ENCODE measurements around the gene IL1RAPL2. TPM values are rescaled to one million over a fixed set of nuclear protein-coding genes. Genes with fewer than 3 reads are reported as not detected.

The IL1RAPL2 gene
- total RNA-seq, 2 experiments from 2014 or later = not detected

DNA sequence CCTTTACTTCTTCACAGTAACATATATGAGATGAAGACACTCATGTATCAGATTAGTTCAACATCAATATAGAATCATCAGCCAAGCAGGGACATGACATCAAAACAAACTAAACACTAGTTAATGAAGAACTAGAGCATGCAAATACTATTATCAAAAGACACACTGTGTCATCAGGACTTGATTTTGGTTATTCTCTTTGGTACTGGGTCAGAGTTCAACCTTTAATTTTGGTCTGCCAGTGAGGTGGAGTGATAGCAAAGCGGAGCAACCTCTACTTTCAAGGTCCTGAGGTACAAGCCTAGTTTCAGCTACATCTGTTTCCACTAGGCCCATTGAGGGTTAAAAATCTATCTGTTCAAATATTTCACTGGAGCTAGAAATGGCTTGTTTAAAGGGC is 584.0 kb downstream of the IL1RAPL2 start:
- CTCF ChIA-PET = no interaction called here
- POLR2A ChIA-PET = no interaction called here
- Mint-ChIP-seq H3K27ac (no peak overlapping the region), H3K4me3 (no peak overlapping the region), H3K9me3 (ENCODE audit: insufficient read depth) (no peaks in the 10 kb centered on the region), H3K4me1 (ENCODE audit: low read depth) (no peaks in the 10 kb centered on the region), H3K27me3 (ENCODE audit: low read depth) (no peaks in the 10 kb centered on the region), H3K36me3 (ENCODE audit: low read depth) (no peaks in the 10 kb centered on the region)
- ATAC-seq (no peak), DNase-seq (no peak)

DNA sequence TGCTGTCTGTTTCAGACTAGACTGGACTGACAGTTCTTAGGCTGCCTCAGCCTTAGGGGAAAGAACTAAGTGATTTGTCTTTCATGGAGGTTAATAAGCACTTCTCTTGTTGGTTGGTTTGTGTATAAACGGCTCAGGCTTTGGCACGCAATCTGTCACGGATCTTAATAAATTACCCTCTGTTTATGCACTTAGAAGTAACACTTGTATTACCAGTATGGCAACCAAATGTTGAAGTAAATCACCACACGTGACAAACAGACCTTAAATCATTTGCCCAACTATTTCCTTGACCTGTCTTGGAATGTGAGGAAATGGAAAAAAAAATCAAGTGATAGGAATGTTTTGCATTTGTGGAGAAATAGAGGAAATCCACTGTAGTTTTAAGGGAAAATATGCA is 584.6 kb downstream of the IL1RAPL2 start:
- no peaks in the 10 kb centered on the region for H3K27me3 Mint-ChIP-seq (ENCODE audit: low read depth)
- H3K9me3 Mint-ChIP-seq (ENCODE audit: insufficient read depth) = no peaks in the 10 kb centered on the region
- ATAC-seq (no peak), DNase-seq (no peak)
- ChIA-PET CTCF (no interaction called here), POLR2A (no interaction called here)
- H3K27ac Mint-ChIP-seq = no peak overlapping the region
- no peaks in the 10 kb centered on the region for H3K4me1 Mint-ChIP-seq (ENCODE audit: low read depth)
- H3K4me3 Mint-ChIP-seq = no peak overlapping the region
- H3K36me3 Mint-ChIP-seq (ENCODE audit: low read depth) = no peaks in the 10 kb centered on the region

DNA sequence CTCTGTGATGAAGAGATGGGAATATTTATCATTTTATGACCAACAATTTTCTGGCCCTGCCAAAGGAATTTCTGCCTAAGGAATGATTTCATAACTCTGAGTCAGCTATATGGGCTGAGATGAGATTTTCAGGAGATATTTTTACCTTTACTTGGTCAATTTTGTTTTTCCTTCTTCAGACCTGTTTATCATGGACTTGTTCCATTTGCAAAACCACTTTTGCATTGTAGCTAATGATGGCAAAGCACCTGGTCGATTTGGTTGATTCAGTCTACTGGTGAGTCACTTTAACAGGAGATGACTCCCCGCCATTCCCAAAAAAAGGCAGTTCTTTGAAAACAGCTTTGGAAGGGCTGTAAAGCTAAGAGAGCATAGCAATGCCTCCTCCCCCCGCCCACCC is 601.2 kb downstream of the IL1RAPL2 start:
- no peak overlapping the region for H3K27ac Mint-ChIP-seq
- DNase-seq = no peak
- H3K4me3 Mint-ChIP-seq = no peak overlapping the region

DNA sequence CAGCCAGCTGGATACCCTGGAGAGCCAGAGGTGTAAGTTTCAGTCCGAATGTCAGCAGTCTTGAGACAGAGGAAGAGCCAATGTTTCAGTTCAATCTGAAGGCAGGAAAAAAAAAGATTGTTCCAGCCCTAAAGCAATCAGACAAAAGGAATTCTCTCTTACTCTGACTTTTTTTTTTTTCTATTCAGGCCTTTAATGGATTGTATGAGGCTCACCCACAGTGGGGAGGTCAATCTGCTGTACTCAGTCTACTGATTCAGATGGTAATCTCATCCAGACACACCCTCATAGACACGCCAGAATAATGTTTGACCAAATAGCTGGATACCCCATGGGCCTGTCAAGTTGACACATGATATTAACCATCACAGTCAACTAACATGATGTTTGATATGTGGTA is 602.6 kb downstream of the IL1RAPL2 start:
- Mint-ChIP-seq H3K27me3 (ENCODE audit: low read depth) (no peaks in the 10 kb centered on the region), H3K27ac (no peak overlapping the region), H3K4me1 (ENCODE audit: low read depth) (no peaks in the 10 kb centered on the region), H3K4me3 (no peak overlapping the region), H3K9me3 (ENCODE audit: insufficient read depth) (no peaks in the 10 kb centered on the region), H3K36me3 (ENCODE audit: low read depth) (no peaks in the 10 kb centered on the region)
- ATAC-seq (no peak), DNase-seq (no peak)
- ChIA-PET POLR2A (no interaction called here), CTCF (no interaction called here)

More for the DNA sequence above, 601.2 kb downstream of the IL1RAPL2 start:
- no peaks in the 10 kb centered on the region for H3K4me1 Mint-ChIP-seq (ENCODE audit: low read depth)
- ChIA-PET POLR2A (no interaction called here), CTCF (no interaction called here)
- no peaks in the 10 kb centered on the region for H3K27me3 Mint-ChIP-seq (ENCODE audit: low read depth)
- H3K9me3 Mint-ChIP-seq (ENCODE audit: insufficient read depth) = no peaks in the 10 kb centered on the region
- no peak for ATAC-seq
- no peaks in the 10 kb centered on the region for H3K36me3 Mint-ChIP-seq (ENCODE audit: low read depth)

DNA sequence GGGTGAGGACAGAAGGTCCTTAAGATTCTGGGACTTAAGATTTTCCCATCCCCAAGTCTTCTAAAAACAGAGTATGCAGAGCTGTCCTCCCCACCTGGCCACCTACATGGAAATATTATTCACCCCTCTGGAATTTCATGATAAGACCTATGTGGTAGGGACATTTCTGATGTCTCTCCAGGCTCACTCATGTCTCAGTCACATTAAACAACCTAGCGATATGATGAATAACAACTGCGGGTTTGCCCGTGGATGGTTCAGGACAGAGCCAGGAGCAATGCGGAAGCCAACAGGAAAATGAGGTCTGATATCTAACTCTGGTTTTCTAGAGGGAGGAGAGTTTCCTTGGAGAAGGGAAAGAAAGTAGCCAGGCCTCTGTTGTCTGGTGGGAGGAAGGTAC is 607.1 kb downstream of the IL1RAPL2 start:
- Mint-ChIP-seq H3K4me1 (ENCODE audit: low read depth) (no peaks in the 10 kb centered on the region), H3K27ac (no peak overlapping the region), H3K9me3 (ENCODE audit: insufficient read depth) (no peaks in the 10 kb centered on the region), H3K27me3 (ENCODE audit: low read depth) (no peaks in the 10 kb centered on the region), H3K36me3 (ENCODE audit: low read depth) (no peaks in the 10 kb centered on the region), H3K4me3 (no peak overlapping the region)
- ATAC-seq (no peak), DNase-seq (no peak)
- CTCF ChIA-PET = no interaction called here
- POLR2A ChIA-PET = no interaction called here

DNA sequence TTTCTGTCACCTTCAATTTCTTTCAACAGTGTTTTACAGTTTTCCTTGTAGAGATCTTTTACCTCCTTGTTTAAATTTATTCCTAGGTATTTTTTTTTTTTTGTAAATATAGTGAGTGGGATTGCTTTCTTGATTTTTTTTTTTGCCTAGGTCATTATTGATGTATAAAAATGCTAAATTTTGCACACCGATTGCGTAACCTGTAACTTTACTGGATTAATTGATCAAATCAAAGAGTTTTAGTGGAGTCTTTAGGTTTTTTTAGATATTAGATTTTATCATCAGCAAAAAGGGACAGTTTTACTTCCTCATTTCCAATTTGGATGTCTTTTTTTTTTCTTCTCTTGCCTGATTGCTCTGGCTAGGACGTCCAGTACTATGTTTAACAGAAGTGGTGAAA is 613.6 kb downstream of the IL1RAPL2 start:
- ChIA-PET CTCF (no interaction called here), POLR2A (no interaction called here)
- ATAC-seq (no peak), DNase-seq (no peak)
- H3K36me3 Mint-ChIP-seq (ENCODE audit: low read depth) = no peaks in the 10 kb centered on the region
- H3K27me3 Mint-ChIP-seq (ENCODE audit: low read depth) = no peaks in the 10 kb centered on the region
- H3K4me3 Mint-ChIP-seq = no peak overlapping the region
- H3K9me3 Mint-ChIP-seq (ENCODE audit: insufficient read depth) = no peaks in the 10 kb centered on the region
- no peak overlapping the region for H3K27ac Mint-ChIP-seq
- H3K4me1 Mint-ChIP-seq (ENCODE audit: low read depth) = no peaks in the 10 kb centered on the region

DNA sequence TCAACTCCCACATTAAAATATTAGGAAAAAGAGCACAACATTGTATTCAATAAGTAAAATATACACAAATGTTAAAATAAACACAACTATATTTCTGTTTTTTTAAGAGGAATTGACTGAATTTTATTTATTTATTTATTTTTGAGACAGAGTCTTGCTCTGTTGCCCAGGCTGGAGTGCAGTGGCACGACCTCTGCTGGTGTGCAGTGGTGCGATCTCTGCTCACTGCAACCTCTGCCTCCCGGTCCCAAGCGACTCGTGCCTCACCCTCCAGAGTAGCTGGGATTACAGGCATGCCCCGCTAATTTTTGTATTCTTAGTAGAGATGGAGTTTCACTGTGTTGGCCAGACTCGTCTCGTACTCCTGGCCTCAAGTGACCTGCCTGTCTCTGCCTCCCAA is 623.1 kb downstream of the IL1RAPL2 start:
- H3K4me1 Mint-ChIP-seq (ENCODE audit: low read depth) = no peaks in the 10 kb centered on the region
- no peaks in the 10 kb centered on the region for H3K27me3 Mint-ChIP-seq (ENCODE audit: low read depth)
- ATAC-seq (no peak), DNase-seq (no peak)
- H3K27ac Mint-ChIP-seq = no peak overlapping the region
- ChIA-PET CTCF (no interaction called here), POLR2A (no interaction called here)
- no peak overlapping the region for H3K4me3 Mint-ChIP-seq
- H3K9me3 Mint-ChIP-seq (ENCODE audit: insufficient read depth) = no peaks in the 10 kb centered on the region
- H3K36me3 Mint-ChIP-seq (ENCODE audit: low read depth) = no peaks in the 10 kb centered on the region

DNA sequence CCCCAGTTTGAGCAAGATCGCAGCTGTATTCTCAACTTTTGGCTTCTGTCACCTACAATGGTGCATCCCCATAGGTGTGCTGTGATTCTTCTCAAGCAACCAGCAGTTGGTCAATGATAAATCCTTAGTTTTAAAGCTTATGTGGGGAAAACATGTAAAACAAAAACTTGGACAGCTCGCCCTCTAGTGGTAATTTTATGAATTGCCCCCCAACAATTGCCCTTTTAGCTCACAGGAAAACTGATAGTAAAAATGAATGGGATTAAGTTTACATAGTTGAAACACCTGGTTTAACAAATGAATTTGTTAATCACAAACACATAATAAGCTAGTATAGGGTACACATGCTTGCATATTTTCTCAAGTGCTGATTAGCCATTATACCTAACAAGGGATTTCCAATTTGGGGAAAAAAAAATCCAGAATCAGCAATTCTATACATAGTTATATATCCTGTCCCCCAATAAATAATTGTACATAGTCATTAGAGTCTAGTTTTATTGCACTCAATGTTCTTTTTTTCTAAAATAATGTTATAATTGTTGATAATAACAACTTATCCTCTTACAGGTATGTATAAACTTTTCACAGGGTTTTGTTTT is 624.4 kb downstream of the IL1RAPL2 start:
- CTCF ChIA-PET = interaction anchor here (1.0 to 1.1 kb wide), 3 partner anchors 20 to 37 kb away, joined by 3 to 4 read pairs (median 3); no protein-coding TSS in a partner anchor
- H3K27me3 Mint-ChIP-seq (ENCODE audit: low read depth) = no peaks in the 10 kb centered on the region
- ATAC-seq = no peak
- no peaks in the 10 kb centered on the region for H3K9me3 Mint-ChIP-seq (ENCODE audit: insufficient read depth)
- H3K36me3 Mint-ChIP-seq (ENCODE audit: low read depth) = no peaks in the 10 kb centered on the region
- H3K4me3 Mint-ChIP-seq = no peak overlapping the region
- no peak overlapping the region for H3K27ac Mint-ChIP-seq
- POLR2A ChIA-PET = no interaction called here
- H3K4me1 Mint-ChIP-seq (ENCODE audit: low read depth) = no peaks in the 10 kb centered on the region
- peak; percentile 23 for DNase-seq

DNA sequence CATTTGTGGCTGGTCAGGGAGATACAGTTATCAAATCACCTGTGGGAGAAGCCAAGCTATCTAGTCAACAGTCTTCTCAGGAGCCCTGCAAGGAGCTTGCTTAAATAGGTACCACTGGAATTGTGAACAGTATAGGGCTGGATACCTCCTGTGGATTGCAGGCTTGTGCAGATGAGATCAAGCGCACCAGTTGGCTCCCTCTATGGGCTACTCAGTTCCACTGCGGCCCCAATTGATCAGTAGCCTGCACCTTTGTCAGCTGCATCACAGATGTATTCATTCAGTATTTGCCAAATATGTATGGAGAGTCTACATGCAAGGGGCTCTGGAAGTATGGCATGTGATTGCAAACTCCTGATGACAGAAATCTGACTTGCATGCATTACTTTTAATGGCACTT is 625.9 kb downstream of the IL1RAPL2 start:
- Mint-ChIP-seq H3K9me3 (ENCODE audit: insufficient read depth) (no peaks in the 10 kb centered on the region), H3K27ac (no peak overlapping the region), H3K4me3 (no peak overlapping the region), H3K4me1 (ENCODE audit: low read depth) (no peaks in the 10 kb centered on the region), H3K27me3 (ENCODE audit: low read depth) (no peaks in the 10 kb centered on the region), H3K36me3 (ENCODE audit: low read depth) (no peaks in the 10 kb centered on the region)
- POLR2A ChIA-PET = no interaction called here
- ATAC-seq = no peak
- DNase-seq = no peak
- CTCF ChIA-PET = interaction anchor here (0.6 kb wide), 1 partner anchor 16 kb away, joined by 3 read pairs; no protein-coding TSS in a partner anchor

DNA sequence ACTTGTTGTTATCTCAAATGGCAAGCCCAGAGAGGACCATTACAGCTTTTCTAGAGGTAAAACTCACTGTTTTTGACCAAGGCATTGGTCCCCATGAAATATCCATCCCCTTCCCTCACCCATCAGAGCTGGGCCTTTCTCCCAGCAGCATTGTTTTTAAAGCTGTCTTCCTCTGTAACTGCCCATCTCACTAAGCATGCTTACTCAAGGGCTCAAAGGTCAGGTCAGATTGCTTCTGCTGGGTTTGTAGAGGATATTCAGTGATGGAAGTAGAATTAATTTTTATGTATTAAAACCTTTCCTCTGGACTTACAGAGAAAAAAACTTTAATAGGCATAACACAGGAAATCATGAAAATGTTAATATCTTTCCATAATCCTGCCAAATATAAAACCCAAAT is 643.4 kb downstream of the IL1RAPL2 start:
- CTCF ChIA-PET = no interaction called here
- H3K27me3 Mint-ChIP-seq (ENCODE audit: low read depth) = no peaks in the 10 kb centered on the region

DNA sequence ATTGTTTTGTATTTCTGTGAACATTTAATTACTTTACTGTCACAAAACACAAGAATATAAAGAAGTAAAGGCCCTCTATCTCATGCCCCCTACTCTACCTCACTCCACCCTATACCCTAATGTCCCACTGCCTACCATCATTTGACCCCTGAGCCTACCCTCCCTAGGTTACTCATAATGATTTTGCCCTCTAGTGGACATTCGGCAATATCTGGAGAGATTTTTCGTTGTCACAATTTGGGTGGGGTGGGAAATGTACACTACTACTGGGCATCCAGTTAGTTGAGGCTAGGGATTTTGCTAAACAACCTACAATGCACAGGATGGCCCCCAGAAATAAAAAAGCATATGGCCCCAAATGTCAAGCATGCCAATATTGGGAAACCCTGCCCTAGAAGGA is 644.3 kb downstream of the IL1RAPL2 start:
- no peak for ATAC-seq
- H3K4me1 Mint-ChIP-seq (ENCODE audit: low read depth) = no peaks in the 10 kb centered on the region
- CTCF ChIA-PET = no interaction called here
- POLR2A ChIA-PET = no interaction called here
- DNase-seq = no peak
- H3K4me3 Mint-ChIP-seq = no peak overlapping the region
- no peaks in the 10 kb centered on the region for H3K36me3 Mint-ChIP-seq (ENCODE audit: low read depth)
- H3K27me3 Mint-ChIP-seq (ENCODE audit: low read depth) = no peaks in the 10 kb centered on the region
- no peak overlapping the region for H3K27ac Mint-ChIP-seq
- no peaks in the 10 kb centered on the region for H3K9me3 Mint-ChIP-seq (ENCODE audit: insufficient read depth)

More for the DNA sequence above, 643.4 kb downstream of the IL1RAPL2 start:
- Mint-ChIP-seq H3K4me1 (ENCODE audit: low read depth) (no peaks in the 10 kb centered on the region), H3K4me3 (no peak overlapping the region), H3K27ac (no peak overlapping the region), H3K9me3 (ENCODE audit: insufficient read depth) (no peaks in the 10 kb centered on the region), H3K36me3 (ENCODE audit: low read depth) (no peaks in the 10 kb centered on the region)
- DNase-seq (no peak), ATAC-seq (no peak)
- POLR2A ChIA-PET = no interaction called here

DNA sequence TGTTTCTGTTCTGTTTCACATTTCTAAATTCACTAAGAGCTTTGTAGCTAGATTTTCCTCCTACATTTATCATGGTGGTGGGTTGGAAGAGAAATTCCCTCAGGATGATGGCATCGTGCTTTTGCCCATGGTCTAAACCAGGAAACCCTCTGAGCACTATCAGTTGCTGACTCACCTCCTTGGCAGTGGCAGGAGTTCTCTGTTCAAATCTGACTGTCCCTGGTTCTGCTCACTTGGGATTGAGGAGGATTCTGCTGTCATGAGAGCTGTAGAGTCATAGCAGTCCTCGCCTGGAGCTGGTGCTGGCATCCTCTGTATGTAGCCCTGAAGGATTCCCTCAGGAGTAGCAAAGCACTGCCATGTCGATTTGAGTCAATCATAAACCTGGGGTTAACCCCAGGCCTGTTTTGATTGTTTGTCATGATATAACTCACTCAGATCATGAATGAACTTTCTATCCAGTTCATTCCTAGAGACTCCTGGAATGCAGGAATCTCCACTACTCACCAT is 645.1 kb downstream of the IL1RAPL2 start:
- no peak for DNase-seq
- no peaks in the 10 kb centered on the region for H3K27me3 Mint-ChIP-seq (ENCODE audit: low read depth)
- no peaks in the 10 kb centered on the region for H3K4me1 Mint-ChIP-seq (ENCODE audit: low read depth)
- no peak overlapping the region for H3K4me3 Mint-ChIP-seq
- H3K27ac Mint-ChIP-seq = no peak overlapping the region
- ChIA-PET POLR2A (no interaction called here), CTCF (no interaction called here)
- no peaks in the 10 kb centered on the region for H3K9me3 Mint-ChIP-seq (ENCODE audit: insufficient read depth)
- ATAC-seq = no peak
- no peaks in the 10 kb centered on the region for H3K36me3 Mint-ChIP-seq (ENCODE audit: low read depth)
